SK-N-SH (cell line): ENCODE measurements around the gene TMPRSS15.

Experiments used
- CTCF ChIP-seq: fragments of 200-600 bp; sonication (generic); IDR thresholded peaks from 2 replicates; pipeline ENCODE4 v1.6.1; 2017; ENCODE audit warnings: antibody characterized with exemption, mild to moderate bottlenecking, moderate library complexity
- SIN3A ChIP-seq: IDR thresholded peaks from 2 replicates; pipeline ENCODE4 v1.6.1; 2012; ENCODE audit warnings: low read depth, mild to moderate bottlenecking, low read length, moderate library complexity, borderline replicate concordance

GRCh38 chr21:18443701-18444100 is 40.1 kb upstream of the TMPRSS15 start:
- TF ChIP-seq CTCF (no peak), SIN3A (no peak)
